GM19324 (cell line): Measurements from ENCODE around the gene SPATA20.

Source experiments
- ATAC-seq: cut with Tn5 transposase; IDR thresholded peaks from one replicate; pipeline ENCODE4 v1.9.1; 2021; ENCODE audit warnings: mild to moderate bottlenecking, moderate library complexity; ENCODE audit not compliant: unreplicated experiment, low FRiP score

Gene SPATA20

DNA sequence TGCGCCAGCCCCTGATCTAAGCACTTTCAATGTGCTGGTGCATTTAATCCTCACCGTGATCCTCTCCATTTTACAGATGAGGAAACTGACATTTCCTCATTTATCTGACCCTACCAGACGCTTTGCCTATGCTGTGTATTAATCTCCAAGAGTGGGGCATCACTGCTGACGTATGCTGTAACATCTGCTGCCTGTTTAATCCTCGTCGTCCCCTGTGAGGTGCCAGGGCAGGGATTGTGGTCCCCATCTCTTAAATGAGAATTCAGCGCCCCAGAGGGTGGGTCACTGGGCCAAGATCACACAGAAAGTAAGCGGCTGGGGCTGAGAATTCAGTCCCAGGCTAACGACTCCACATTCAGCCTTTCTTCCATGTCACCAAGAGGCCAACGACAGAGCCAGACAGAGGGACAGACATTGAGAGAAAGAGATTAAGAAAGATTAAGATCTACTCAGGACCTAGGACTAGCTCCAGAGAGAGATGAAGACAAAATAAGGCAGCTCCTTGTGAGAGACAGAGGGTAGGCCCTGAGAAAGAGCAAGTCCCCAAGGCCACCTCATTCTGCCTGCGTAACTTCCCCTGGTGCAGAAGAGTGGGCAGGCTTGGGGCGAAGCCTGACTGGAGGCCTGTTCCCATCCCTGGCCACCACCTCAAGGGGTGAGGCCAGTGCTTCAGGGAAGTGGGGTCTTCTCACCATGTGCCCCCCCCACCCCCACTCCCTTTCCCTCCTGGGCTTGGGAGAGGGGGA, 27.1 kb downstream of the SPATA20 start:
- ATAC-seq, result no peak

DNA sequence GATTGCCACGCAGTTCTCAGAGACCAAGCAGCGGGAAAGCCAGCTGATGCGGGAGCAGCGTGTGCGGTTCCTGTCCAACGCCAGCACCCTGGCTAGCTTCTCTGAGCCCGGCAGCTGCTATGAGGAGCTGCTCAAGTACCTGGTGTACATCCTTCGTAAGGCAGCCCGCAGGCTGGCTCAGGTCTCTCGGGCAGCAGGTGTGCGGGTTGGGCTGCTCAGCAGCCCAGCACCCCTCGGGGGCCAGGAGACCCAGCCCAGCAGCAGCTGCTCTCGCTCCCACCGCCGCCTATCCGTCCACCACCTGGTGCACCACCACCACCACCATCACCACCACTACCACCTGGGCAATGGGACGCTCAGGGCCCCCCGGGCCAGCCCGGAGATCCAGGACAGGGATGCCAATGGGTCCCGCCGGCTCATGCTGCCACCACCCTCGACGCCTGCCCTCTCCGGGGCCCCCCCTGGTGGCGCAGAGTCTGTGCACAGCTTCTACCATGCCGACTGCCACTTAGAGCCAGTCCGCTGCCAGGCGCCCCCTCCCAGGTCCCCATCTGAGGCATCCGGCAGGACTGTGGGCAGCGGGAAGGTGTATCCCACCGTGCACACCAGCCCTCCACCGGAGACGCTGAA, 28.7 kb downstream of the SPATA20 start:
- no peak for ATAC-seq

DNA sequence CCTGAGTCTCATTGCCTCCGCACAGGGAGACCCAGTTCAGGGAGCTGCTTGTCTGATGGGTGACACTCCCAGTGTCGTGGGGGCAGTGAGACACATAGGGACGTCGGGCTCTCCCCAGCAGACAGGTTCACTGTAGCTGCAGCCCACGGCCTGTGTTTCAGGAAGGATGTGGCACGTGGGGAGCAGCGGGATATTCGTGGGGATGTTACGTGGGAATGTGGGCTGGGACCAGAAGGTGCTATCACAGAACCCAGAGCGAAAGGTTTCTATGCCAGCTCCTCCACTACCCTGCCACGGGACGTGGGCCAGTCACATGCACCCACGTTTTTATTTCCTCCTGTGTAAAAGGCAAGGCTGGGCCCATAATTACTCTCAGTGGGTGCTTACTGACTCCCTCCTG, 29.9 kb downstream of the SPATA20 start:
- ATAC-seq, result no peak

DNA sequence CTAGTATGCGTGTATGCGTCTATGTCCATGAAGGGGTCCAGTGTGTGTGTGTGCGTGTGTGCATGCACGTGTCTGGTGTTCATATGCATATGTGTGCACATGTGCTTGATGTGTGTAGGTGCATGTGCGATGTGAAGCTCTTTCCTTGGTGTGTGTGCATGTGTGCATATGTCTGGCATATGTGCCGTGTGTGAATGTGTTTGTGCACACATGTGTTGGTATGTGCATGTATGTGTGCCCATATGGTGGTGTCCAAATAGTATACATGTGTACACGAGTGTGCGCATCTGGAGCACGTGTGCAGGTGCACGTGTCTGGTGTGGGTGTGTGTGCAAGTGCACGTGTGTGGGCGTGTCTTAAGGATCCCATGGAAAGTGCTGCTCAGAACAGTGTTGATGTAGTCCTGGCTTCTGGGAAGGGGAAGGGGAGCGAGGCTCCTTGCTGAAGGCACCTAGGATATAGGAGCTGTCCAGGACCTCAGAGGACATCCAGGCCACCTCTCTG, 30.5 kb downstream of the SPATA20 start:
- no peak for ATAC-seq

DNA sequence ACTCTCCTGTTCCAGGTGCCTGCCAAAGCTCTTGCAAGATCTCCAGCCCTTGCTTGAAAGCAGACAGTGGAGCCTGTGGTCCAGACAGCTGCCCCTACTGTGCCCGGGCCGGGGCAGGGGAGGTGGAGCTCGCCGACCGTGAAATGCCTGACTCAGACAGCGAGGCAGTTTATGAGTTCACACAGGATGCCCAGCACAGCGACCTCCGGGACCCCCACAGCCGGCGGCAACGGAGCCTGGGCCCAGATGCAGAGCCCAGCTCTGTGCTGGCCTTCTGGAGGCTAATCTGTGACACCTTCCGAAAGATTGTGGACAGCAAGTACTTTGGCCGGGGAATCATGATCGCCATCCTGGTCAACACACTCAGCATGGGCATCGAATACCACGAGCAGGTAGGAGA, 31.2 kb downstream of the SPATA20 start:
- no peak for ATAC-seq

DNA sequence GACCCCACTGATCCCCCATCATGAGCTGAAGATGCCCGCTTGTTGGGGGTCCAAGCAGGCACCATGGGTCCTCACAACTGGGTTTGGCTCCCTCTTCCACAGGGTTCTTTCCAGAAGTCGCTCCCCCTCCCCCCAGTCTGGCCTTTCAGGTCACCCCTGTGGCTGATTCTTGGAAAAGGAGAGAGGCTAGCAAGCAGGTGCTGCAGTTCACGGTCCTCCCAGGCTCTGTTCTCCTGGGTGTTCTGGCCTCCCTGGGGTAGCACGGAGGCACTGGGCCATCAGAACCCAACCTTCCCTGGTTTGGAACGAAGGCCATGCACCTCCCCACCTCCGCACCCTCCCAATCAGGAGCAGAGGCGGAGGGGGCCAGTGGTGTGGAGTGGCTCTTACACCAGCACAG, 32.4 kb downstream of the SPATA20 start:
- no peak for ATAC-seq

DNA sequence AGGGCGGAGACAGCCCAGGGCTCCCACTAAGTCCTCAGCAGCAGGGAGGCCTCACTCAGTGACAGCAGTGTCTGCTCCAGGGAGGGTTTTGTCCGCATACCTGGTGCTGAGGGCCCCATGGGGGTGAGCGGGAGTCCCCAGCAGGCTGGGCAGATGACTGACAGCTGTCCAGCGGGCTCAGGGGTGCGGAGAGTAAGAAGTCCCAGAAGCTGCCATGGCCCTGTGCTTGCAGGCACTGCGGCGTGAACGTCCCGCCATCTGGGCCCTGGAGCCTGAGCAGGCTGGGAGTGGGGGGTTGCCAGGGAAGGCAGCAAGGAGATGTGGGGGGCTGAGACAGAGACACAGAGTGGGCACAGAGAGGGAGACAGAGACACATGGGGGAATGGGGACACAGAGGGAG, 33.7 kb downstream of the SPATA20 start:
- no peak for ATAC-seq

DNA sequence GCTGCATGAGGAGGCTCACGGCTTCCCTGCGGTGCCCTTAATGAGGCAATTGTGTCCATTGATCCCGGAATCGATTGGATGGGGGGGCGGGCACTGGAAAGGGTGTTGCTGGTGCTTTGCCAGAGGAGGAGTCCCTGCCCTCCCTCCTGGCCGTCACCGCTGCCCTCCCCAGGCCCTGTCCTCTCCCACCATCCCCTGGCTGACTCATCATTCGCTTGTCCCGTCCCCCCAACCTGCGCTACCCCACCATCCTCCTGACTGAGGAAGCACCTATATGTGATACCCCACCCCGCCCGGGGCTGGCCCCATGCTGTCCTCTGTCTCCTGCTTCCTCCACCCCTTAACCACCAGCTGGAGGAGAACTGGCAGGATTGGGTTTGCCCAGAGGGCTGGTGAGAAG, 34.3 kb downstream of the SPATA20 start:
- no peak for ATAC-seq

DNA sequence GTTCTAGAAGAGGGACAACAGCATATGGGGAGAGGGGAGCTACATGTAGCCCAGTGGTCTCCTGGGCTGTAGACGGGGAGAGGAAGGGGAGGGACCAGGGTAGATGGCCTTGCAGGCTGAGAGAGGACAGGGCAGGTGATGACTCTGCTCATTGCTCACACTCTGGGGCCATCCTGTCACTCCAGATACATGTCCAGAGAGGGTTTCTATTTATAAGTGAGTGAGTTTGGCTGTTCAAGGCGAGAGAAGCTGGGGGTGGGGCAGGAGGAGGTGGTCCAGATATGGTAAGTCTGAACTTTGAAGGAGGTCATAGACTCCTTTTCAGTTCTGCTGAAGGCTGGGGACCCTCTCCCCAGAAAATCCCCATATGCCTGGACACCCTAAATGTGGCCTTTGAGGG, 35.8 kb downstream of the SPATA20 start:
- ATAC-seq, result no peak

DNA sequence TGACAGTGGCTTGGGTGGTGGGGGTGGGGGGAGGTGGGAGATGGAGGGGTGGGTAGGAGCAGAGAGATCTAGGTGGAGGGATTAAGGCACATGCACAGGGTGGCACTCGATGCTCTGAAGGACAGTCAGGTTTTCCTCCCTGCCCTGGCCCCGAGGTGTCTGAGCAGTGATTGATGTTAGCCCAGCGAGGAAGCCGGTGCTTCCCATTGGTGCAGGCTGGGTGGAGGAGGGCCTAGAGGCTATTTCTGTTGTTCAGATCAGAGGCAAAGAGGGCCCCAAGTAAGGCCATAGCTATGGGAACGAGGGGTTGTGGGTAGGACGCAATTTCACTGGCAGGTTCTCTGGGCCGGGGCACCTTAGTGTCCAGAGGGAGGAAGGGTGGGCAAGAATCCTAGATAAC, 36.7 kb downstream of the SPATA20 start:
- ATAC-seq, result no peak

DNA sequence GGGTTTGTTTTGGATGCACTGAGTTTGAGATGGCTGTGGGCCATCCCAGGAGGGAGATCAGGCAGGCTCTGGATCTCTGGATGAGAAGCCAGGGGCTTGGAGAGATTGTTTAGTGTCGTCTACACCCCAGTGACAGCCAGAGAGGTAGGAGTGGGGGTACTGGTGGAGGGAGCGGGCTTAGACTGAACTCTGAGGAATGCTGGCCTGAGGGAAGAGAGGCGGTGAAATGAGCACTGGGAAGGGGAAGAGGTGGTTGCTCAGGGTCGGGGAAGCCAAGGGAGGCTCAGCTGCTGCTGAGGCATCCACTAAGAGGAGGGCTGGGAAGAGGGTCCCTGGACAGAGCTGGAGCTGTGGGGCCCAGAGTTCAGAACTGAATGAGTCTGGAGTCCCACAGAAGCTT, 37.1 kb downstream of the SPATA20 start:
- ATAC-seq, result no peak

DNA sequence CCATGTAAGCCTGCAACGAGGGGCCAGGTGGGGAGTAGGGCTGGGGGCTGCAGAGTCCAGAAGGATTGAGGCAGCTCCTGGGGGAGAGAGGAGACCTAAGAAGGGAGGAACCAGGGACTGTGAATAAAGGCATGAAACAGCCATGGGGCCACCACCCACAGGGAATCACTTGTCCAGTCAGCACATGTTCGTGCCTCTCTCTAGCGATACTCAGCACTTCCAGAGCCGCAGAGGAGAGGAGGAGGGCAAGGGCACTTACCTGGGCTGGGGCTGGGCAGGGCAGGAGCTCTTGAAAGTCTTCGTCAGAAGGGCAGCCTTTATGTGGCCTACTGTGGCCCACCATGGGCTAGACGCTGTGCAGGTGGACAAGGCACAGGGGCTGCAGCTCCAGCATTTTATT, 37.8 kb downstream of the SPATA20 start:
- ATAC-seq, result no peak

DNA sequence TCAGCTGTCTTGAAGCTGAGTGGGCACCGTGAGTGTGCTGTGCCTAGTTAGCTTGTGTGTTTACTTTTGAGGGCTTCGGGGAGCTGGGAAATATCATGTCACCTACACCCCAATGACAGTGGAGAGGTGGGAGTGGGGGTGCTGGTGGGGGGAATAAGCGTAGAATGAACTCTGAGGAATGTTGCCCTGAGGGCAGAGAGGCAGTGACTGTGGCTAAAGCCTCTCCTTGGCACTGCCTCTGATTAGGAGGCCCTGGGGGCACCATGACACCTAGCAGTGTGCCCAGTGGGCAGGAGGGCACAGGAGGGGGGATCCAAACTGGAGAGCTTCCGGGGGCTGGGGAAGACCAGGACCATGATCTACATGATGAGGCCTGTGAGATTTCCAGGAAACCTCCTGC, 38.4 kb downstream of the SPATA20 start:
- no peak for ATAC-seq

DNA sequence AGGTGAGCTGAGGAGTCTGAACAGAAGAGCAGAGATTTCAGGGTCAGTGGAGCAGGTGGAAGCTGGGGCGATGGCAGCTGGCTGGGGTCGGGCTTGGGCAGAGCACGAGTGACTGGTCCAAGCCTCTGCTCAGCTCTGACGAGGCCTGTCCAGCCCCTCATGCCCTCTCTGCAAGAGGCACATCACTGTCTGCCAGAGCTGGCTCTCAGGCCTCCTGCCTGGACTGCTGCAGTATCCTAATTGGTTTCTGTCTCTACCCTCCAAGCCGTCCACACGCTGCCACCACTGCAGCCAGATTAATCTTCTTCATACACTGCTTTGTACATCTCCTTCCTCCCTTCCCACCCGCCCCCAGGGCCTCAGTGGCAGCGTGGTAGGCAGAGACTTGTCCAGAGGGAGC, 38.9 kb downstream of the SPATA20 start:
- no peak for ATAC-seq

DNA sequence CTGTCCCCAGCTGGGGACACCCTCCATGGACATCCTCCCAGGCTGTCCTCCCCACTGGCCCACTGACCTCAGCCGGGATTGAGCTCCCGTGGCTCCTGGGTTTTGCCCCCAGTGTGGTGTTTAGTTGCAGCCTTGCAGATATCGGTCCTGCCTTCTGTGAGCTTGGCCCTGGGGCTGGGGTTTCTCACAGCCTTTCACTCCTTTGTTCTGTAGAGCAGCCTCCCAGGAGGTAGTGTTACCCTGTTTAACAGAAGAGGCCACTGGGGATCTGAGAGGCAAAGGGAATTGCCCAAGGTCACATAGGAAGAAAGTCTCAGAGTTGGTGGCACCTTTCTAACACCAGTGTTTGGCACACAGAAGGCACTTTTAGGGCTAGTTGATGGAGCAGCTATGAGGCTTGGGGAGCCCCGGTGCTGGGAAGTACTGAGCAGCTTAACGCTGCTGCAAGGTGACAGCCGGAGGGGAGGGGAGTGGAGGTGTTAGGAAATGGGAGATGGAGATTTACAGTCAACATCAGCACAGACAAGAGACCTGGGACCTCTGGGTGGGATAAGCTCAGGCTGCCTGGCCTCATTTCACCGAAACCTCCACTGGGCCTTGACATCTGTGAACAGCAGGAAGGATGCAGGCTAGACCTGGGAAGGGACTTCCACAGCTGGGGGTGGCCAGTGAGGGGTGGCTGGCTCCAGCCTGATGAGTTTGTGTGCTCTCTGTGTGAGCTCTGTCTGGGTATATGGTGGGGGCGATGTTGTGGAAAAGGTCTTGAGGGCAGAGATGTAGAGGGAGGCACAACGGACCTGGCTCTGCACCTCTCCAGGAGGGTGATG, 39.7 kb downstream of the SPATA20 start:
- ATAC-seq, result no peak

DNA sequence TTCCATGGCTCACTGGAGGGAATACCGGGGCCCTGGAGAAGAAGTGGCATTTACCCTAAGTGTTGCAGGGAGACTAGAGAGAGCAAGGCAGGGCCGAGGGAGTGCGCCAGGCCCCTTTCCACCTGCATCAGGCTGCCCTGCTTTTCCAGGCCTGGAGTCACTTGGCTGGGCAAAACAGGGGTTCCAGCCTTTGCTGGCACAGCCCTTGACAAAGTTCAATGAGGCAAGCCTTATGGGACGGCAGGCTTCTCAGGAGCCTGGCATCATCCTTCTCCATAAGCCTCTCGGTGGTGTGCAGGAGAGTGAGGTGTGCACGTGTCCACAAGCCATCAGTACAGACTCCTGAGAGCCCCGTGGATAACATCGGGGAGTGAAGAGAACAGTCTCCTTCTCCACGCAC, 40.6 kb downstream of the SPATA20 start:
- ATAC-seq, result no peak

DNA sequence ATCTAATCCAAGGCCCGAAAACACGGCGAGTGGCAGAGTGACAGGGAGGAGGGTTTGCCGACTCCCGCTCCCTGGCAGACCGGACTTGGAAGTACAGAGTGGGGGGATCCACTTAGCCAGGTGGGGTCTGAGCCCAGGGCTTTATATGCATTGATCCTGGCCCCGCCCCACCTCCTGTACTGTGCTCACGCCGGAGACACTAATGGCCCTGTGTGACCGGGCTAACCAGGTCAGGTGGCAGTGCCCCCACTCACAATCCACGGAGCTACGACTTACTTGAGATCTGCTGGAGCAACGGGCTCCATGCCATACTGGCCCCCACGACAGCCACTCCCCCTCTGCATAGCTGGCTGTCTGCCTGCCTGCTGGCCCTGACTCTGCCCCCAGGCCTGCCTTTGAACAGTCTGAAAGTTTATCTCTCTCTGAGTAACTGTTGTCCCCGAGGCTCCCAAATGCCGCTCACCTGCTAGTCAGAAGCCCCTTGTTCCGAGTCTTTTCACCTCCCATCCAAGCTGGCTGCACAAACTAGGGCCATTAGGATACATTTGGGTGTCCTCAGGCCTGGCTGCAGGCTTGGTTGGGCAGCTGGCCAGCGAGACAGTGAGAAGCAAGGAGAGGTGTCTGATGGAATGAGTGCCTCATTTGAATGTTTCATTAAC, 41.5 kb downstream of the SPATA20 start:
- no peak for ATAC-seq

DNA sequence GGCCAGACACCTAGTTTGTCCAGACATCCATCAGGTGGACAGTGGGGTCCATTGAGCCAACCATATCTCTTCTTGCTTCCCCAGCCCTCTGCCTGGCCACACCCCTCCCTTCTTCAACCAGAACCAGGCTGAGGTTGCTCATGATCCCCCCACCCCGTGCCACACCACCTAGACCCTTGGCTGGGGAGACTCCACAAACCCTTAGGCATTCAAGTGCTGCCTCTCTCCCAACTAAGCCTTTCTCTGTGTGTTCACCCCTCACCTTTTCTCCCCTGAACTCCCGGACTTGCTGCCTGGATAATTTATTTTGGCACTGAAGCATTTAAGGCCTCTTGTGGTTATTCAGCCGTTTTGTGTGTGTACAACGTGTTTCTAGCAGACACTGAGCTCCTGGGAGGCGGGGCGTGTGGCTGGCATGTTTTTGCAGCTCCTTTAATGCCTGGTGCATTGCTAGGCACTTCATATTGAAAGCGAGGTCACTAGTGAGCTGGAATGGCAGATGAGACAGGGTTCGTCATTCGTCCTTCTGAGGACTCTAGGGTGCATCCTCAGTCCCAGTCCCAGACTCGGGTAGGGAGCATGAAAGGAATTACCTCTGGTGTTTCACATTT, 42.2 kb downstream of the SPATA20 start:
- ATAC-seq, result no peak

DNA sequence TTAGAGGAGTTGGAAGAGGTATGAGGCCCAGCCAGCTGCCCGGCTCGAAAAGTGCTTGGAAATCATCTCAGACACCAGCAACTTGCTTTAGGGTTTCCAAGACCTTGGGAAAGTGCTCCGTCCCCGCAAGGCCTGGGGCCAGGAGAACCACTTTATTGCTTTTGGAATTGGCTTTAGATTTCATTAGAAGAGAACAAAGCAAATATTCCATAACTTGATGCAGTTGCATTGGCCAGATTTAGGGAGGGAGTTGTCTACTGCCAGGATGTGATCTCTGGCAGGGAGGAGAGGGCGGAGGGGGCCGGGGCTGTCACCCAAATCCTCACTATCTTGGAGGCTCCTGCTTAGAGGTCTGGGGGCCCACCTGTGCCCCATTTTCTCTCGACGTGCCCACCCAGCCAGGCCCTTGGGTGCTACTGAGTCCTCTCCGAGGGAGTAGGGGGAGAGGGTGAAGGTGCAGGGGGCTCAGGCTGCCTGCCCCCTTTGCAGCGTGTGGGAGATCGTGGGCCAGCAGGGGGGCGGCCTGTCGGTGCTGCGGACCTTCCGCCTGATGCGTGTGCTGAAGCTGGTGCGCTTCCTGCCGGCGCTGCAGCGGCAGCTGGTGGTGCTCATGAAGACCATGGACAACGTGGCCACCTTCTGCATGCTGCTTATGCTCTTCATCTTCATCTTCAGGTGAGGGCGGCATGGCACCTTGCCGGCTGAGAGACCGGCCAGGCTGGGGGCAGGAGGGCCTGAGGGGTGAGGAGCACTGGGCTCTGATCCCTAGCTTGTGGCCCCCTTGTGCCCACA, 44.2 kb downstream of the SPATA20 start:
- no peak for ATAC-seq

DNA sequence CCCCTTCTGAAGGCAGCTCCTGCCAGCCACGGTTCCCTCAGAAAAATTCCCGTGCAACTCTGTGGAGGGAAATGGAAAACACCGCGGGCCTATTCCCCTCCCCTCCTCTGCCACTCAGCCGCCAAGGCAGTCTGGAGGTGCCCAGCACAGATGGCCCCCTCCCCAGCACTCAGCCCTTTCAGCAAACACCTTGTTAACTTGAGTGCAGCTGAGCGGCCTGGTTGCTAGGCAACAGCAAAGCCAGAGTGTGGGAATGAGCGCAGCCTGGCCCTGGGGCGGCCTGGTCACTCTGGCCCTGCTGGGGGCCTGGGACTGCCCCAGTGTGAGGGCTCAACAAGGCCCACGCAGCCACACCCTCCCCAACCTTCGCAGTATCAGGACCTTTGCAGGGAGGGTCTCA, 46.3 kb downstream of the SPATA20 start:
- ATAC-seq, result no peak
